Epidermal melanocyte (primary cell): Measurements from ENCODE around the gene SERPINB6.
"Not testable (repeated sequence)": the region's sequence is repeated elsewhere in the genome, so short reads cannot be mapped to it uniquely, and the experiment has no call there.

Source experiments
- DNase-seq: peaks from one replicate; pipeline ENCODE4 v3.0.0; 2011; ENCODE audit warnings: low spot score; ENCODE audit not compliant: insufficient read length

The SERPINB6 gene

DNA sequence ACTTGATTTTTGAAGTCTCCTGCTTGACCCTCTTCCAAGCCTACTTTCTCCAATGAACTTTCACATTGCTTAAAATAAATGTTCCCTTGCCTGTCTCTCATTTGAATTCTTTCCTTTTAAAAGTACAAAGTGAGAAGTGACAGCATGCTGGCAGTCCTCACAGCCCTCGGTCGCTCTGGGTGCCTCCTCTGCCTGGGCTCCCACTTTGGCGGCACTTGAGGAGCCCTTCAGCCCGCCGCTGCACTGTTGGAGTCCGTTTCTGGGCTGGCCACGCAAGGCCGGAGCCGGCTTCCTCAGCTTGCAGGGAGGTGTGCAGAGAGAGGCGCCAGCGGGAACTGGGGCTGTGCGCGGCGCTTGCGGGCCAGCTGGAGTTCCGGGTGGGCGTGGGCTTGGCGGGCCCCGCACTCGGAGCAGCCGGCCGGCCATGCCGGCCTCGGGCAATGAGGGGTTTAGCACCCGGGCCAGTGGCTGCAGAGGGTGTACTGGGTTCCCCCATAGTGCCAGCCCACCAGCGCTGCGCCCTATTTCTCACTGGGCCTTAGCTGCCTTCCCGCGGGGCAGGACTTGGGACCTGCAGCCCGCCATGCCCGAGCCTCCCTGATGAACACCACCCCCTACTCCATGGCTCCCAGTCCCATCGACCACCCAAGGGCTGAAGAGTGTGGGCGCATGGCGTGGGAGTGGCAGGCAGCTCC lies 31.9 kb downstream of the SERPINB6 start:
- no peak for DNase-seq

DNA sequence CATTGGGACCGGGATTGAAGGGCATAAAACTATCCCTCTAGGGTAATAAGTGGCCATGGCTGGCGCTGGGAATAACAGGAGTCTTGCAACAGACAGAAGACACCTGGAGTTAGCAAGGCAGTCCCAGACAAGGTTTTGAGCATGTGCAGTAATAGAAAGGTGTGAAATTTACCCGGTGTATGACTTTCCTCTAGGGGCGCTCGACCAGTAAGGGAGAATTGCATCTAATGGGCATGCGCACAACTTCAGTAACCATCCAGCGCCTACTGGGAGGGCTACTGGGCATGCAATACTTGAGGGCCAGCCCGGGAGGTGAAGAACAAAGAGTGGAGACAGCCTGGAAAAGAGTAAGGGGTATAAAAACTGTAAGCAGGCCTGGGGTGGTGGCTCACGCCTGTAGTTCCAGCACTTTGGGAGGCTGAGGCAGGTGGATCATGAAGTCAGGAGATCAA lies 32.7 kb downstream of the SERPINB6 start:
- DNase-seq: no peak

DNA sequence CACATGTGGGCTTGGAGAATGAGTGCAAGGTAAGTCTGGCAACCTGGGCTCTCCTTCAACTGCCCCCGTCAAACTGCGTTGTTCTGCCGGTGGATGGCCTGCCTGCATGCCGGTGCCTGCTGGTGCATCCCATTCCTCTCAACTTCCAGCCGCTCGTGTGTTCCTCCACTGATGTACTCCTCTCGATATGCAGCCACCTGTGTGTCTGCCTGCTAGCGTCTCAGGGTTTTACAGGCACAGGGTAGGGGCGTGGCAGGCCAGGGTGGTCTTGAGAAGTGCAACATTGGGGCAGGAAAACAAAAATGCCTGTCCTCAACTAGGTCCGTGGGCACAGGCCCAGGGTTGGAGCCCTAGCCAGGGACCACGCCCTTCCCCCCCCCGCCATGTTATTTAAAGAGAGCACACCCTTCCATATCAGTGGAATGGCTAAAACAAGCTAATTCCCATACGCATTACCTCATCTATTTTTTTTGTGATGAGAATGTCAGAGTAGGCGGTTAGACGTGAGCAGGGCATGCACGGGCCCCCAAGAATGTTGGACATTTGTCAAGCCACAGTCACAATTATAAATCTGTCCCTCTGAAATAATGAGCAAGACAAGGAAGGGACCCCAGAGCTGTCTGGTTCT lies 33.2 kb downstream of the SERPINB6 start:
- DNase-seq: no peak

GRCh38 chr6:2937627-2938003 lies 33.8 kb downstream of the SERPINB6 start:
- no peak for DNase-seq

DNA sequence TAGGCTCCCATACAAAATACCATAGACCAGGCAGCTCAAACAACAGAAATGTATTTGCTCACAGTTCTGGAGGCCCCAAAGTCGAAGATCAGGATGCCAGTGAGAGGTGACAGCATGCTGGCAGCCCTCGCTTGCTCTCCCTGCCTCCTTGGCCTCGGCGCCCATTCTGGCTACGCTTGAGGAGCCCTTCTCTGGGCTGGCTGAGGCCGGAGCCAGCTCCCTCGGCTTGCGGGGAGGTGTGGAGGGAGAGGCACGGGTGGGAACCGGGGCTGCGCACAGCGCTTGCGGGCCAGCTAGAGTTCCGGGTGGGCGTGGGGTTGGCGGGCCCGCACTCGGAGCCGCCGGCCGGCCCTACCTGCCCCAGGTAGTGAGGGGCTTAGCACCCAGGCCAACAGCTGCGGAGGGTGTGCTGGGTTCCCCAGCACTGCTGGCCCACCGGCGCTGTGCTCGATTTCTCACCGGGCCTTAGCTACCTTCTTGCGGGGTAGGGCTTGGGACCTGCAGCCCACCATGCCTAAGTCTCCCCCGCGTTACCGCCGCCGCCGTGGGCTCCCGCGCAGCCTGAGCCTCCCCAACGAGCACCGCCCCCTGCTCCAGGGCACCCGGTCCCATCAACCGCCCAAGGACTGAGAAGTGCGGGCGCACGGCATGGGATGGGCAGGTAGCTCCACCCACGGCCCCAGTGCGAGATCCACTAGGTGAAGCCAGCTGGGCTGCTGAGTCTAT lies 35.6 kb downstream of the SERPINB6 start:
- no peak for DNase-seq

DNA sequence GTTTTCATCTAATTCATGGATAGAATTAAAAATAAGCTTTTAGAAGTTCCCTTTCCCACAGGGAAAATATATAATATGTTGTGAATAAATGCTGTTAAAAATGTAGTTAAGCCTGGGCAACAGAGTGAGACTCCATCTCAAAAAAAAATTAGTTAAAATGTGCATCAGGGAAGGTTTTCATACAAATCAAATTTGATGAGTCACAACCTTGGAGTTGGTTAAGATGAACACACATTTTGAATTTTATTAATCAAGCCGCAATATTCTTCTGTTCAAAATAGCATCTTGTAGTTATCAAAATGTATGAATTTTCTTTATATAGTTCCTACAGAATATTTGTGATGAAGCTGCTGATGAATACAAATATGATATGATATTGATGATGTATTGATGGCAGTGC lies 37.3 kb downstream of the SERPINB6 start:
- DNase-seq: no peak

- not testable (repeated sequence) for DNase-seq
Measured at GRCh38 chr6:2932911-2933310, 38.5 kb downstream of the SERPINB6 start.

DNA sequence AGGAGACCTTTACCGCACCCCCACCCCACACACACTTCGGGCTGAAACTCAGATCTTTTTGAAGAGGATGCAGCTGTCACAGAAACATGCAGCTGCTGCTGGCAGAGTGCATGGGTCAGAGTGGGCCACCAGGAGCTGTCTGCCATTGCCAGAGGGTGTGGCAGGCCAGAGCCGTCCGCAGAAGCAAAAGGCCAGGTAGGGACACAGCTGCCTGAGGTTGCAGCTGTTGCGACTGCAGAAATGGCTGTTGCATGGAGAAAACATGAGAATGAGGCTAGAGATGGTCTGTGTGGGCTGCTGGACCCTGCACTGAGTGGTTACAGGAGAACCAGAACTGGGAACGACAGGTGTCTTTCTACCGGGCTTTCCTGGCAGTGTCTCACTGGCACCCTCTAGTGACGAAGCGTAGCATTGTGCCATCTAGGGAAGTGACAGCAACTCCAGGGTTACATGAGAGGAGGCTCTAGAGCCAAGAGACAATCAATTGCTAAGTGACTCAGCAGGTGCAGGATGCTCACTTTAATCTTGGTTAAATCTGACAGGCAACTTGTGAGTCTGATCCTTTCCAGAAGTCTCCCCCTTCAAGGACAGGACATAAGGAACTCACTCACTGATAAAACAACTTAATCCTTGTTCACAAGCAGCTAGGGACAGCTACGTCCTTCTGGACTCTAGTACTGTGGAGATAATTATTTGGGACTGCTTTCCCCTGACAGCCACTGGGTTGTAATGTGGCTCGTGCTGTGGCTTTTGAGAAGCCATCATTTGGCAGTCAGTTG lies 39.2 kb downstream of the SERPINB6 start:
- peak; percentile 95 for DNase-seq

GRCh38 chr6:2931055-2931454 lies 40.3 kb downstream of the SERPINB6 start:
- DNase-seq: no peak

DNA sequence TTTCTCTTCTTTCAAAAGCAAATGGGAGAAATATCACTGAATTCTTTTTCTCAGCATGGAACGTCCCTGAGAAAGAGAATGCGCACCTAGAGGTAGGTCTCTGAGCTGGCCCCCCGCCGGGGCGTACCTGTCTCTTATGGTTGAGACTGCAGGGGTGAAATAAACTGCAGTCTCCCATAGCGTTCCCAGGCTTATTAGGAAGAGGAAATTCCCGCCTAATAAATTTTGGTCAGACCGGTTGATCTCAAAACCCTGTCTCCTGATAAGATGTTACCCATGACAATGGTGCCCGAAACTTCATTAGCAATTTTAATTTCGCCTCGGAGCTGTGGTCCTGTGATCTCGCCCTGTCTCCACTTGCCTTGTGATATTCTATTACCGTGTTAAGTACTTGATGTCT lies 43.4 kb downstream of the SERPINB6 start:
- not testable (repeated sequence) for DNase-seq

- DNase-seq: not testable (repeated sequence)
Measured at GRCh38 chr6:2925842-2926747, 45.3 kb downstream of the SERPINB6 start.

- DNase-seq: no peak
Measured at GRCh38 chr6:2921520-2922115, 49.7 kb downstream of the SERPINB6 start.

- no peak for DNase-seq
Measured at GRCh38 chr6:2920671-2921112, 50.7 kb downstream of the SERPINB6 start.

GRCh38 chr6:2919886-2920285 lies 51.5 kb downstream of the SERPINB6 start:
- DNase-seq: no peak

- DNase-seq: no peak
Measured at GRCh38 chr6:2919401-2919800, 52.0 kb downstream of the SERPINB6 start.

- no peak for DNase-seq
Measured at GRCh38 chr6:2918936-2919335, 52.4 kb downstream of the SERPINB6 start.

GRCh38 chr6:2917801-2918445 lies 53.4 kb downstream of the SERPINB6 start:
- DNase-seq: no peak

DNA sequence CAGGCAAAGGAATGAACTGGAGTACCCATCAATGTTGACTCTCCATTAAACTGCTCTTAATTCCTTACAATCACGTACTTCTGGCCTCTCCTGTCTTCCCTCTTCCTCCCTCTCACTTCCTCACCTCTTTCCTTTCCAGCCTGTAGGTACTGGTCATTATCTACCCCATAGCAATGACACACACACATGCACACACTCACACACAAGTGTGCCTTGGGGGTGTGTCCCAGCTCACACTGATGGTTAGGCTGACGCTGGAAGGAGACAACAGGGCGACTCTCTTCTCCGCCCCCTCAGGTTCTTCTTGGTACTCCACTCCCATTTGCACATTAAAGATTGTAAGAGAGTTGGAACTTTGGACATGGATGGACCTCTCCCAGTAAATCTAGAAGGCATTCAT lies 54.3 kb downstream of the SERPINB6 start:
- no peak for DNase-seq

GRCh38 chr6:2916158-2916925 lies 55.0 kb downstream of the SERPINB6 start:
- no peak for DNase-seq
